ACHN (cell line): ENCODE measurements around the gene ARHGAP33.
"Not testable (repeated sequence)": the region's sequence is repeated elsewhere in the genome, so short reads cannot be mapped to it uniquely, and the experiment has no call there.

Experiments
- DNase-seq: peaks from one replicate; pipeline ENCODE4 v3.0.0-alpha.2; 2015
- in situ Hi-C: cut with HindIII; loops from 2 replicates; pipeline ENCODE4 v1.10.0; 2017; ENCODE audit warnings: low sequenced_read_pairs, low pct_ligation_motif_present, low pct_unique_long_range_greater_than_20kb

Gene ARHGAP33

DNA sequence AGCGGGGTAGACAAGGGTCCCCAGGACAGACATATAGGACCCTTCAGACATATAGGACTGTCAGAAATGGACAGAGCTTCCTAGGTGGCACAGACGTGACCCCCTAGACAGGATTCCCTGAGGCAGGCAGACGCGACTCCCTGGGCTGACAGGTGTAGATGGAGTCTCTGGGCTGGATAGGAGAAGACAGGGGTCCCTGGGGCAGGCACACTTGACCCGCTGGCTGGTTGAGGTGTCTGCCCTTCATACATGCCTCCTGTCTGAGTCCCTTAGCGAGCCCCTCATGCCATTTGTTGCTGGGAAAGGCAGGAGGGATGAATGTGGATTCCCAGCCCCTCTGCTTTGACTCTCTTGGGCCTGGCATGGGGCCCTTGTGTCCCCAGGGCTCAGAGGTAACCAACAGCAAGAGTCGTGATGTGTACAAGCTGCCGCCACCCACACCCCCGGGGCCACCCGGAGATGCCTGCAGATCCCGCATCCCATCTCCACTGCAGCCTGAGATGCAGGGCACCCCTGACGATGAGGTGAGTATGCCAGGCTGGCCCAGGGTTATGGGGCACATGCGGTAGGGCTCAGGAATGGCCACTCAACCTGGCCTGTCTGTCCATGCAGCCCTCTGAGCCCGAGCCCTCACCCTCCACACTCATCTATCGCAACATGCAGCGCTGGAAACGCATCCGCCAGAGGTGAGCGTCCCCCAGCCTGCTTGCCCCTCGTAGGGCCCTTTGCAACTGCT, 21.6 kb upstream of the ARHGAP33 start:
- DNase-seq: no peak
- in situ Hi-C loops: no loop called here

- in situ Hi-C loops: no loop called here
- DNase-seq: no peak
These were observed 20.8 kb upstream of the ARHGAP33 start for GRCh38 chr19:35754370-35755130.

GRCh38 chr19:35755131-35755549, 20.2 kb upstream of the ARHGAP33 start:
- in situ Hi-C loops: no loop called here
- DNase-seq: no peak

- in situ Hi-C loops: no loop called here
- no peak for DNase-seq
These were observed 19.6 kb upstream of the ARHGAP33 start for GRCh38 chr19:35755550-35756376.

DNA sequence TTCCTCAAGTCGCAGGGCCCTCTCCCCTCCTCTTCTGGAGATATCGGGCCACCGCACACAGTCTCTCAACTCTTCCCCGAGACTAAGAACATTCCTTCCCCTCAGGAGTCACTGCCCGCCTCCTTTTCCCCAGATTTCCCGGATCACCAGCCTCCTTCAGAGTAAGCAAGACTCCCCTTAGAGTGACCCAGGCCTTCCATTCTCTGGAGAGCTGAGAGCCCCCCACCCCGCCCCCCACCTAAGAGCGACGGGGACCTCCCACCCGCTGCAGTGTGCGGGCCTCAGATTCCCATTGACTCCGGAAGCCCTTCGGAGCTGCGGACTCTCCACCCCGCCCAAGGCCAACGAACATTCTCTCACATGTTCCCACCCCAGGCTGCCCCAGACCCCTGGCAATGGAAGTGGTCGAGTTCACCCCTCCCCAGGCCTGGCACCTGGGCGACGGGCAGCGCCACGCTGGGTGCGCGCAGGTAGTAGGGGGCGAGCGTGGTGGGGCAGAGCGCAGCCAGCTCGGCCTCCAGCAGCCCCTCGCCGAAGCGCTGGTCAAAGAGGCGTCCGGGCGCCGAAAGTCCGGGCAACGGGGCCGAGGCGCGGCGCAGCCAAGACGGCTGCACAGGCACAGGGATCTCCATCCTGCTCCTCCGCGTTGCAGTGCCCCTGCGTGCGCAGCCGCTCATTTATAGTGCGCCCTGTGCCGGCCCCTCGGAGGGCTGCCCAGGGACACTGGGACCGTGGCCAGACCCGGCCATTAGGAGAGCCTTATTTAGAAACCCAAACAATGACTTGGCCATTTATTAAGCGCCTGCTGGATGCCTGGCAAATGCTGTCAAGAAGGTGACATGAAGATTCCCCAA, 18.8 kb upstream of the ARHGAP33 start, which contains the start of gene HSPB6:
HSPB6 (minus strand) TSS at position 653 of the 854 bp plus-strand sequence; CDS start at position 632, 21 bp downstream.
- no peak for DNase-seq
- in situ Hi-C loops: no loop called here

GRCh38 chr19:35757231-35757748, 18.1 kb upstream of the ARHGAP33 start:
- in situ Hi-C loops: no loop called here
- DNase-seq: peak; percentile 63

GRCh38 chr19:35757749-35758608, 17.4 kb upstream of the ARHGAP33 start, which contains the start of gene PROSER3:
Gene PROSER3 (plus strand): TSS chr19:35758176. CDS start chr19:35758216, 40 bp downstream.
- in situ Hi-C loops: no loop called here
- peak; percentile 98 for DNase-seq

- DNase-seq: no peak
- in situ Hi-C loops: no loop called here
These were observed 15.7 kb upstream of the ARHGAP33 start for GRCh38 chr19:35759697-35760096.

DNA sequence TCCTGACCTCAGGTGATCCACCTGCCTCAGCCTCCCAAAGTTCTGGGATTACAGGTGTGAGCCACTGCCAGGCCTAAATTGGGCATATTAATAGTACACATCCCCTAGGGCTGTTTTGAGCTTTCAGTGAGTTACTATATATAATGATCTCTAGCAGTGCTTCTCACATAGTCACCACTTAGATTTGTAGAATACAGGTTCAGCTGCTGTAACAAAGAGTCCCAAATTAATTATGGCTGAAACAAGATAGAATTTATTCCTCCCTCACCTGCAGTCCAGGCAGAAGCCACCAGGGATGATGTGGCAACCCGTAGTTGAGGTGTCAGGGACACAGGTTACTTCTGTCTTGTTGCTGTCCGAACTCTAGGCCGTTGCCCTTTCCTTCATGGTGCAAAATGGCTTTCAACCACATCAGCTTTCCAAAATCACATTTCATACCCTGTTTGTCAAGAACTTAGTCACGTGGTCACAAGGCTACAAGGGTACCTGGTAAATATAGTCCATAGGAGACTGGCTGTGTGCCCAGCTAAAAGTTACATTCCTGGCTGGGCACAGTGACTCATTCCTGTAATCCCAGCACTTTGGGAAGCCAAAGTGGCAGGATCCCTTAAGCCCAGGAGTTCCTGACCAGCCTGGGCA, 14.5 kb upstream of the ARHGAP33 start:
- no peak for DNase-seq
- in situ Hi-C loops: no loop called here

DNA sequence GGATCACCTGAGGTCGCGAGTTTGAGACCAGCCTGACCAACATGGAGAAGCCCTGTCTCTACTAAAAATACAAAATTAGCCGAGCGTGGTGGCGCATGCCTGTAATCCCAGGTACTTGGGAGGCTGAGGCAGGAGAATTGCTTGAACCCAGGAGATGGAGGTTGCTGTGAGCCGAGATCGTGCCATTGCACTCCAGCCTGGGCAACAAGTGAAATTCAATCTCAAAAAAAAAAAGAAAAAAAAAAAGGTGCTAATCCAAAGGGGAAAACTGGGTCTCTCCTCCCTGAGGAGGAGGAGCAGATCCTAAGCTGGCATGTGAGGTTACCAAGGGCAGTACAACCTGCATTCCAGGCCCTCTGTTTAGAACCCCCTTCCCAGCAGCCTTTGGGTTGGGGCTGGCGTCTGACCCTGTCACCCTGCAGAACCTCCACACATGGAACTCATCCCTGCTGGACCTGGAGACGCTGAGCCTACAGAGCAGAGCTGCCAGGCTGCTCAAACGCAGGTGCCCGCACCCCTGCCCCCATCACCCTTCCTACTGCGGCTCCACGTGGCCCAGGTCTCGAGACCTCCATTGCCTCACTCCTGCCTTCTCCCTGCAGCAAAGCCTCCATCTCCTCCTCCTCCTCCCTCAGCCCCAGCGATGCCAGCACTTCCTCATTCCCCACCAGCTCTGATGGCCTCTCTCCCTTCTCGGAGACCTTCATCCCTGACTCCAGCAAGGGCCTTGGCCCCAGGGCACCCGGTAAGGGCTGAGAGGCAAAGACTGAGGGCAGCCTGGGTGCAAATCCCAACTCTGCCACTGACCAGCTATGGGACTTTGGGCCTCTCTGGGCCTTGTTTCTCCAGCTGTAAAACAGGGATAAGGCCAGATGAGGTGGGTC, 10.7 kb upstream of the ARHGAP33 start:
- no peak for DNase-seq
- in situ Hi-C loops: no loop called here

- DNase-seq: no peak
- in situ Hi-C loops: no loop called here
These were observed 8.7 kb upstream of the ARHGAP33 start for GRCh38 chr19:35766571-35767104.

GRCh38 chr19:35767288-35768081, 7.9 kb upstream of the ARHGAP33 start:
- in situ Hi-C loops: no loop called here
- DNase-seq: peak; percentile 27

- in situ Hi-C loops: no loop called here
These were observed 7.3 kb upstream of the ARHGAP33 start for GRCh38 chr19:35768082-35768421.

GRCh38 chr19:35772362-35772761, 3.0 kb upstream of the ARHGAP33 start:
- in situ Hi-C loops, DNase-seq: not testable (repeated sequence)

More at GRCh38 chr19:35768082-35768421, 7.3 kb upstream of the ARHGAP33 start:
- no peak for DNase-seq
